HL-60 (cell line): Measurements from ENCODE around the gene SSBP1.

Source experiments
- DNase-seq, 2 experiments: peaks; one replicate each; pipeline ENCODE4 v3.0.0-alpha.2; 2010 to 2020; ENCODE audit warnings: low read depth in 1 of 2, low spot score in 1 of 2
- H3K27ac ChIP-seq: fragments of 250-450 bp; sonication (Bioruptor Pico); replicated peaks from 2 replicates; pipeline ENCODE4 v1.5.1; 2020; ENCODE audit warnings: mild to moderate bottlenecking, moderate library complexity
- H3K27me3 ChIP-seq: fragments of 250-450 bp; sonication (Bioruptor Pico); 2 replicates; pipeline ENCODE4 v1.5.1; 2021; ENCODE audit warnings: mild to moderate bottlenecking, moderate library complexity; ENCODE audit not compliant: insufficient read depth, poor library complexity, severe bottlenecking
- H3K4me3 ChIP-seq: replicated peaks from 2 replicates; pipeline ENCODE4 v1.5.1; 2011; ENCODE audit warnings: mild to moderate bottlenecking, control low read depth, low read length; ENCODE audit not compliant: insufficient read depth
- GABPA ChIP-seq: IDR thresholded peaks from 2 replicates; pipeline ENCODE4 v1.6.1; 2012; ENCODE audit warnings: low read depth
- POLR2AphosphoS5 ChIP-seq: IDR thresholded peaks from 2 replicates; pipeline ENCODE4 v1.6.1; 2012; ENCODE audit warnings: low read depth
- REST ChIP-seq: IDR thresholded peaks from 2 replicates; pipeline ENCODE4 v1.6.1; 2012; ENCODE audit warnings: low read depth; ENCODE audit not compliant: insufficient replicate concordance
- SPI1 ChIP-seq: IDR thresholded peaks from 2 replicates; pipeline ENCODE4 v1.6.1; 2012; ENCODE audit warnings: low read depth, mild to moderate bottlenecking, borderline replicate concordance
- TF ChIP-seq, protein P1 (sequence below): IDR thresholded peaks from one replicate; pipeline ENCODE4 v1.5.1; 2011; ENCODE audit warnings: low read length, control low read depth, inconsistent platforms; ENCODE audit not compliant: insufficient read depth

Gene SSBP1

GRCh38 chr7:141697211-141697871 lies 40.8 kb upstream of the SSBP1 start:
- no peak overlapping the region for H3K4me3 ChIP-seq
- TF ChIP-seq, protein P1, sequence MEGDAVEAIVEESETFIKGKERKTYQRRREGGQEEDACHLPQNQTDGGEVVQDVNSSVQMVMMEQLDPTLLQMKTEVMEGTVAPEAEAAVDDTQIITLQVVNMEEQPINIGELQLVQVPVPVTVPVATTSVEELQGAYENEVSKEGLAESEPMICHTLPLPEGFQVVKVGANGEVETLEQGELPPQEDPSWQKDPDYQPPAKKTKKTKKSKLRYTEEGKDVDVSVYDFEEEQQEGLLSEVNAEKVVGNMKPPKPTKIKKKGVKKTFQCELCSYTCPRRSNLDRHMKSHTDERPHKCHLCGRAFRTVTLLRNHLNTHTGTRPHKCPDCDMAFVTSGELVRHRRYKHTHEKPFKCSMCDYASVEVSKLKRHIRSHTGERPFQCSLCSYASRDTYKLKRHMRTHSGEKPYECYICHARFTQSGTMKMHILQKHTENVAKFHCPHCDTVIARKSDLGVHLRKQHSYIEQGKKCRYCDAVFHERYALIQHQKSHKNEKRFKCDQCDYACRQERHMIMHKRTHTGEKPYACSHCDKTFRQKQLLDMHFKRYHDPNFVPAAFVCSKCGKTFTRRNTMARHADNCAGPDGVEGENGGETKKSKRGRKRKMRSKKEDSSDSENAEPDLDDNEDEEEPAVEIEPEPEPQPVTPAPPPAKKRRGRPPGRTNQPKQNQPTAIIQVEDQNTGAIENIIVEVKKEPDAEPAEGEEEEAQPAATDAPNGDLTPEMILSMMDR: no peak
- no peak for TF ChIP-seq SPI1
- no peak for TF ChIP-seq POLR2AphosphoS5
- TF ChIP-seq GABPA: no peak
- no peak for TF ChIP-seq REST
- no peak for DNase-seq

DNA sequence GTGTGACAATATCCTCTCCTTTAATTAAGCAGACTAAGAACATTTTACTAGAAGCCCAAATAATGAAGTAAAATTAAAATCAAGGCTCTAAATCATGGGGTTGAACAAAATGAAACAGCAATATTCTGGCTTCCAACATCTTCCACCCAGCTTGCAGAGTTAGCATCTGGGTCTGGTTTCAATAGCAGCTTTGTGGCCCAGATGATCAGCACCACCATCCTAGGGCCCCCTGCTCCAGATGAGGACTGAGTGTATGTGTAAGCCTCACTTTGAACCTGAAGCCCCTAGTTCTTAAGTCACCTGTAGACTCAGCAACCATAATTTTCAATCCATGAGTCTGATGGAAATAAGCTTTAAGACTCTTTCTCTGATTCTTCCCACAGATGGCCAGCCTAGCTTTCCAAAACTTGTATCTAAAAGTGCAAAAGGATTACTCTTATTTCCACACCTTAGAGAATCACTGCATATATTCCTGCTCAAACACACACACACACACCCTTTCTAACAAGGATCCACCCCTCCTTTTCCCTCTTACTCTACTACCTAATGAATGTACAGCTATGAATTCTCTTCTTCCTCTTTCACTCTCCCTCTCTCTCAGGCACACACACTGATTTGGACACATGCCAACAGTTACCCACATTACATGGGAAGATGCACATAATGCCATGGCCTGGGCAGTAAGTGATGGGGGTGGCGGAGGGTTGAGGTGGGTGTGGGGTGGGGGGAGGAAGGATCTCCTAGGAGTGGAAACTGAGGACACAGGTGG lies 39.7 kb upstream of the SSBP1 start:
- peak; percentile 32 to 57 for DNase-seq
- TF ChIP-seq SPI1: no peak
- no peak for TF ChIP-seq REST
- TF ChIP-seq POLR2AphosphoS5: 0 out of 2 replicates have a peak, but pooled peaks have one; percentile 19
- no peak for TF ChIP-seq GABPA
- Histone ChIP-seq H3K27ac (no peak overlapping the region), H3K27me3 (peaks cover 4% of the 10 kb centered on the region), H3K4me3 (no peak overlapping the region)

More at GRCh38 chr7:141697211-141697871, 40.8 kb upstream of the SSBP1 start:
- H3K27me3 ChIP-seq: no peaks in the 10 kb centered on the region
- no peak overlapping the region for H3K27ac ChIP-seq

- no peak for TF ChIP-seq GABPA
- TF ChIP-seq SPI1: no peak
- TF ChIP-seq, protein P1: no peak
- no peak for TF ChIP-seq POLR2AphosphoS5
- no peak for TF ChIP-seq REST
- H3K27ac ChIP-seq: no peak overlapping the region
- peaks cover 4% of the 10 kb centered on the region for H3K27me3 ChIP-seq
- no peak for DNase-seq
- no peak overlapping the region for H3K4me3 ChIP-seq
Observed at GRCh38 chr7:141699860-141700259, 38.3 kb upstream of the SSBP1 start.
